NCI-H2107 treated with DMSO at 0.1 percent for 48 hours (cell line): ENCODE results near the gene ZMYND11.

ENCODE experiments used
- DNase-seq: peaks from one replicate; lab custom pipeline; 2025; ENCODE audit not compliant: unreplicated experiment; lab: John Stamatoyannopoulos, UW

The ZMYND11 gene

GRCh38 chr10:135132-135600 lies at the start of gene ZMYND11:
Gene ZMYND11, plus strand, starts transcription at chr10:135455. Its CDS starts 44,558 bp downstream, at chr10:180013.
- DNase-seq, result no peak

DNA sequence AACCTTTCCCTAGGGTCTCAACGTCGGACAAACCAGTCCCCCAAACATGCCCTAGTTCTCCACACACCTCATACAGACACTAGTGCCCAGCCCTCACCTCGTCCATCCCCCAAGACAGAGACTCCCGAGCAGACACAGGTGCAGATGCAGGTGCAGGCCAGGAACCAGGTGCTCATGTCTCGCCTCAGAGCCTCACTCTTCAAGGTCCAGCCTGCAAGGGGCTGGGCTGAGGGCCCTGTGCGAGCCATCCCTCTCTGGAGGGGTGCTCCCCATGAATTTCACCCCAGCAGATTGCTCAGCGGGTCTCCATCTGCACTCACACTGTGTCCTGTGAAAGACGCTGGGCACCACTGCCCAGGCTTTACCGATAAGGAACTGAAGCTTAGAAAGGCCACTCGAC lies 49.2 kb upstream of the ZMYND11 start:
- DNase-seq, result no peak

DNA sequence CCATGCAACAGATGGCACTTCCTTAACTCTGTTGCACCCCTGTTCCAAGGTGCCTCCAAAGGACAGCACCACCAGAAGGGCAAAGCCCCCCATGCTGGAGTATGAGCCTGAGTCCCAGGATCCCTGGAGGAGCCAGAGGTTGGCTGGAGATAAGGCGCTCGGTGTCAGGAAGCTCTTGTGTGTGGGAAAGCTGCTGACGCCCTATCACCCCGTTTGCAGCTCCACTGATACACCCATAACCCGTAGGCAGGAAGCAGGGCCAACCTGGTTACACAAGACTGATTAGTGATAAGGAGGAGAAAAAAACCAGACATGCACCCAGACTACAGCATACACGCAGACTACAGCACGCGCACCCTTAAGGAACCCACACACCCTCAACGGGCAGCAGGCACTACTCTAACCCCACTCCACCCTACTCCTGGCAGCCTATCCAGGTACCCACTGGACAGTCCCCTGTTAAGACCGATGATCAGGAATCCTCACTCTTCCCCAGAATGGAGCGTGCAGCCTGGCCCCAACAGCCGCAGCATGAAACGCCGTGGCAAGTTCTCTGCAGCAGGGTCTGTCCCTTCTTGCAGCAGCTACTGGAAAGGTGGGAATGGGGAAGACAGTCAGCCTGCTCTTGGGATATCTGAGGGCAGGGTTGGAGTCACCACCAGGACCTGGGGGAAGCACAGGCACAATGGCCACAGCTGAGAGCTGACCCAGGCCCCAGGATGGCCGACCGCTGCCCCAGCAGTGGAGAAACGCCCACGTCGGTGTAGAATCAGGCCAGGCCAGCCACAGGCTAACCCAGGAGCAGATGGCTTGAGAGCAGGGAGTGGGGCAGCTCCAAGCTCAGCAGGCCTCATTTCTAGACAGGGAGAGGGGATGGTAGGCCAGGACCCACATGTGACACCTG lies 47.8 kb upstream of the ZMYND11 start:
- no peak for DNase-seq

DNA sequence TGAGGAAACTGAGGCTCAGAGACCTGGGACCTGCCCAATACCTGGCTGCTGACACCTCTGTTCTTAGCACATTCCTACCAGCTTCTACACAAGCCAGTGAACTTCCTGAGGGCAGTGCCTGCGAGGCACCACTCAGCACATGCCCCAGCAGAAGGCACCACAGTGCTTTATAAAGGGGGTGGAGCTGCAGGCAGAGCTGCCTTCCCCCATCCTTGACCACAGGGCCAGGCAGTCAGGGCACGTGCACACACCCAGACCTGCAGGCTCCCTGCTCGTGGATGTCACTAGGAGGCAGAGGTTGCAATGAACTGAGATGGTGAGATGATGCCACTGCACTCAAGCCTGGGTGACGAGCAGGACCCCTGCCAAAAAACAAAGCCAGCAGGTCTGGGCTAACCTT lies 47.0 kb upstream of the ZMYND11 start:
- DNase-seq, result no peak

GRCh38 chr10:89248-89647 lies 46.0 kb upstream of the ZMYND11 start:
- no peak for DNase-seq

GRCh38 chr10:90161-90560 lies 45.1 kb upstream of the ZMYND11 start:
- no peak for DNase-seq

GRCh38 chr10:91313-91712 lies 43.9 kb upstream of the ZMYND11 start:
- DNase-seq, result no peak

GRCh38 chr10:92153-92552 lies 43.1 kb upstream of the ZMYND11 start:
- DNase-seq, result no peak

- DNase-seq, result no peak
Observed at GRCh38 chr10:92846-93245, 42.4 kb upstream of the ZMYND11 start.

DNA sequence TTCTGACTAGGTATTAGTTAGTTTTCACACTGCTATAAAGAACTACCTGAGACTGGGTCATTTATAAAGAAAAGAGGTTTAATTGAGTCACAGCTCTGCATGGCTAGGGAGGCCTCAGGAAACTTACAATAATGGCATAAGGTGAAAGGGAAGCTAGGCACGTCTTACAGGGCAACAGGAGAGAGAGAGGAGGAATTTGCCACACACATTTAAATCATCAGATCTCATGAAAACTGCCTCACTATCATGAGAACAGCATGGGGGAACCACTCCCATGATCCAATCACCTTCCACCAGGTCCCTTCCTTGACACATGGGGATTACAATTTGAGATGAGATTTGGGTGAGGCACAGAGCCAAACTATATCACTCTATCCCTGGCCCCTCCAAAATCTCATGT lies 40.6 kb upstream of the ZMYND11 start:
- DNase-seq, result no peak

GRCh38 chr10:95356-96115 lies 39.7 kb upstream of the ZMYND11 start:
- no peak for DNase-seq

DNA sequence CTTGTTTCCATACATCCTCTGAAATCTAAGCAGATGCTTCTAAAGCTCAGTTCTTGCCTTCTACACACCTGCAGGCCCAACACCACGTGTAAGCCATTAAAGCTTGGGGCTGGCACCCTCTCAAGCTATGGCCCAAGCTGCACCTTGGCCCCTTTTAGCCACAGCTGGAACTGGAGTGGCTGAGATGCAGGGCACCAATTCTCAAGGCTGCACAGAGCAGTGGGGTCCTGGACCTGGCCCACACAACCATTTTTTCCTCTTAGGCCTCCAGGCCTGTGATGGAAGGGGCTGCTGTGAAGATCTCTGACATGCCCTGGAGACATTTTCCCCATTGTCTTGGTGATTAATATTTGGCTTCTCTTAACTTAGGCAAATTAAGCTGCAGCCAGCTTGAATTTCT lies 38.8 kb upstream of the ZMYND11 start:
- DNase-seq, result no peak

GRCh38 chr10:104416-104815 lies 30.8 kb upstream of the ZMYND11 start:
- no peak for DNase-seq

- no peak for DNase-seq
Observed at GRCh38 chr10:104862-105565, 30.2 kb upstream of the ZMYND11 start.

- no peak for DNase-seq
Observed at GRCh38 chr10:105806-106205, 29.4 kb upstream of the ZMYND11 start.

DNA sequence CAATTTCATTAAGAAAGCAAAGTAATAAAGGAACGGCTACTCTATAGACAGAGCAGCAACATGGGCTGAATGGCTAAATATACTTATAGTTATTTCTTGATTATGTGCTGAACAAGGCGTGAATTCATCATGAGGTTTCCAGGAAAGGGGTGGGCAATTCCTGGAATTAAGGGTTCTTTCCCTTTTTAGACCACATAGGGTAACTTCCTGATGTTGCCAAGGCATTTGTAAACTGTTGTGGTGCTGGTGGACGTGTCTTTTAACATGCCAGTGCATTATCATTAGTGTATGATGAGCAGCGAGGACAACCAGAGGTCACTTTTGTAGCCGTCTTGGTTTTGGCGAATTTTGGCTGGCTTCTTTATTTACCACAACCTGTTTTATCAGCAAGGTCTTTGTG lies 28.5 kb upstream of the ZMYND11 start:
- DNase-seq, result no peak

DNA sequence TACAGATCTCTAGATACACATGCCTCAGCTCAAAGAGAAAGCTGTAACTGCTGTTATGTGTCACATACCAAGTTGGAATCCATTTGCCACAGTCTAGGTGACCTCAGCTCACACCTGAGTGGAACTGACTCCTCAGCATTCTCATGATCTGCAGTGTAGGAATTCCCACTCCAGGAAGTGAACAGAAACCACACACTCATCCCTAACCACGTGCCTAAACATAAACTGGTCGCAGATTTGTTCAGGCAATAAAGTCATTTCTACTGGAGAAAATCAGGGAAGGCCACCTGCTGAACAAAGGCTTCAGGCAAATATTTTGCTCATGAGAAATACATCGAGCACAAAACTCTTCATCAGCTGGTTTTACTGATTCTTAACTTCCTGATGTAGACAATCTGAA lies 23.0 kb upstream of the ZMYND11 start:
- no peak for DNase-seq

GRCh38 chr10:124874-125273 lies 10.4 kb upstream of the ZMYND11 start:
- no peak for DNase-seq

GRCh38 chr10:127612-128432 lies 7.4 kb upstream of the ZMYND11 start:
- no peak for DNase-seq

- no peak for DNase-seq
Observed at GRCh38 chr10:129810-130209, 5.4 kb upstream of the ZMYND11 start.
